Muscle of back (tissue), 13 donors: ENCODE measurements around the gene TOP1. TPM values are rescaled to one million over a fixed set of nuclear protein-coding genes. Genes with fewer than 3 reads are reported as not detected.

Experiments used
- DNase-seq, 3 donors: peaks; one replicate each; pipeline versions ENCODE4 v3.0.0 to v3.0.0-alpha.2; 2013
- long read RNA-seq, 9 donors: transcript quantifications; one replicate each; lab custom pipeline, GENCODE V29; 2026
- polyA plus RNA-seq, 10 donors: library from polyadenylated mRNA; unstranded; fragments of 120-200 nt; gene quantifications; one replicate each; pipeline ENCODE4 v1.2.1, GENCODE V29; 2013; ENCODE audit not compliant: insufficient read length in 10 of 10

The TOP1 gene
- polyA plus RNA-seq: 10 to 100 TPM; 49.4 to 70.1 (median 55.7) TPM
- long read RNA-seq, donor 1, partial matches to known transcripts: 68 of 72 reads
- long read RNA-seq, donor 1, other reads (novel, unspliced or antisense): 0 of 72 reads
- long read RNA-seq, donor 2, partial matches to known transcripts: 13 of 15 reads
- long read RNA-seq, donor 2, other reads (novel, unspliced or antisense): 0 of 15 reads
- long read RNA-seq, donor 3: 0 reads
- long read RNA-seq, donor 4, partial matches to known transcripts: 53 of 57 reads
- long read RNA-seq, donor 4, other reads (novel, unspliced or antisense): 0 of 57 reads
- long read RNA-seq, donor 5, partial matches to known transcripts: 30 of 31 reads
- long read RNA-seq, donor 5, other reads (novel, unspliced or antisense): 0 of 31 reads
- long read RNA-seq, donor 6, partial matches to known transcripts: 56 of 59 reads
- long read RNA-seq, donor 6, other reads (novel, unspliced or antisense): 0 of 59 reads
- long read RNA-seq, donor 7, partial matches to known transcripts: 33 of 33 reads
- long read RNA-seq, donor 7, other reads (novel, unspliced or antisense): 0 of 33 reads
- long read RNA-seq, donor 8, partial matches to known transcripts: 38 of 39 reads
- long read RNA-seq, donor 8, other reads (novel, unspliced or antisense): 0 of 39 reads
- long read RNA-seq, donor 9: 0 reads

DNA sequence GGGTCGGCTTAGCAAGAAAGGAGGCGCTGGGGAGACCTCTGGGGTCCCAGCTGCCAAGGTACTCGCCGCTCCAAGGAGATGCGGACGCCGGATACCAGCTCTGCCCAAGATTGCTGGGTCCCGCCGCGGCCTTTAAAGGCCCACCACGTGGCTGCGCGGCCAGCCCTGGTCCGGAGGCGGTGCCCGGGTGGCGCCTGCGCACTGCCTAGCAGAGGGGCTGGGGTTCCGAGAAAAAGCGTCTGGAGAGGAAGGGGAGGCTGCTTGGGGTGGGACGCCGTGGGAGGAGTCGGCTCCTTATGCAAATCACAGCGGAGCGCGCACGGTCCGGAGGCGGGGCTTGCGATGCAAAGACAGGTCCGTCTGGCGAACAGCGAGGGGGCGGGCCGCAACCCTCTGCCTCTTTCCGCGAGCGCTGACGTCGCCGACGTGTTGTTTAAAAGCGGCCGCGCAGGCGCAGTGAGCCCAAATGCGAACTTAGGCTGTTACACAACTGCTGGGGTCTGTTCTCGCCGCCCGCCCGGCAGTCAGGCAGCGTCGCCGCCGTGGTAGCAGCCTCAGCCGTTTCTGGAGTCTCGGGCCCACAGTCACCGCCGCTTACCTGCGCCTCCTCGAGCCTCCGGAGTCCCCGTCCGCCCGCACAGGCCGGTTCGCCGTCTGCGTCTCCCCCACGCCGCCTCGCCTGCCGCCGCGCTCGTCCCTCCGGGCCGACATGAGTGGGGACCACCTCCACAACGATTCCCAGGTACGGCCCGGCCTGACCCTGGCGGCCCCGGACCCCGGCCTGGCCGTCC, at the start of gene TOP1:
TSS of gene TOP1 (plus strand) at position 464 of the 791 bp plus-strand sequence. CDS start at position 710, 246 bp downstream.
- peak; percentile 100 for DNase-seq

DNA sequence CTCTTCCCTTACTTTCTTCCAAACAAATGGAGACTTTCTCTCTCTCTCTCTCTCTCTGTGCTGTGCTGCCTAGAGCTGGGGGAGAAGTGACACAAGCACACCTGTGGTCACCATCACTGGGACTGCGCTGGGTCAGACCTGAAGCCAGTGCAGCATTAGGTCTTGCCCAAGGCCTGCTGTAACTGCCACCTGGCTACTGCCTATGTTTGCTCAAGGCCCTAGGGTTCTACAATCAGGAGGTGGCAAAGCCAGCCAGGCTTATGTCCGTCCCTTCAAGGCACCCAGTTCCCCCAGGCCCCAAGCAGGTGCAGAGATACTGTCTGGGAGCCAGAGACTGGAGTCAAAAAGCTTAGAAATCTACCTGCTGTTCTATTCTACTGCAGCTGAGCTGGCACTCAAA, 49.4 kb upstream of the TOP1 start:
- DNase-seq: no peak

- no peak for DNase-seq
Measured at GRCh38 chr20:40980106-40980827, 48.4 kb upstream of the TOP1 start.

DNA sequence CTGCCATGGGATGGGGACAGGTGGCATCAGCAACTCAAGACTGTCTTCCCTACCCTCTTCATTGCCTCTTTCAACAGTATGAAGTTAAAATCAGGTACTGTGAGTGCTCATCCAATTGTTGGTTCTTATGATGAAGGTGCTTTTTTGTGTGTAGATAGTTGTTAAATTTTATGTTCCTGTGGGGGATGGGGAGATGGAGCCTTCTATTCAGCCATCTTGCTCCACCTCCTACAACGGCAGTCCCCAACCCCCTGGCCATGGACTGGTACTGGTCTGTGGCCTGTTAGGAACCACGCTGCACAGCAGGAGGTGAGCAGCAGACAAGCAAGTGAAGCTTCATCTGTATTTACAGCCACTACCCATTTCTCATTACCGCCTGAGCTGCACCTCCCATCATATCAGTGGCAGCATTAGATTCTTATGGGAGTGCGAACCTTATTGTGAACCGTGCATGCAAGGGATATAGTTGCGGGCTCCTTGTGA, 47.8 kb upstream of the TOP1 start:
- no peak for DNase-seq

GRCh38 chr20:40982415-40983145, 46.0 kb upstream of the TOP1 start:
- no peak for DNase-seq

DNA sequence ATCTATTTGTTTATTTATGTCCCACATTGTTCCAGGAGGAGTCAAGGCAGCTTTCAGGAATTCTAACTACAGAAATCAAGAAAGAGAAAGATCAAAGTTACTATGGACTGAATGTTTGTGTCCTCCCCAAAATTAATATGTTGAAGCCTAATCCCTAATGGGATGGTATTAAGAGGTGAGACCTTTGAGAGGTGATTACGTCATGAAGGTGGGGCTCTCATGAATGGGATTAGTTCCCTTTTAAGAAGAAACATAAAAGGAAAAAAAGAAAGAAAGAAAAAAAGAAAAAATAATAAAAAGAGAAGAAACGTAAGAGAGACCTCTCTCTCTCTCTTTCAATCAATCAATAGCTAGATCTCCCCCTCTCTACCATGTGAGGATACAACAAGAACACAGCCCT, 44.7 kb upstream of the TOP1 start:
- DNase-seq: no peak

- DNase-seq: no peak
Measured at GRCh38 chr20:40984496-40984895, 44.1 kb upstream of the TOP1 start.

DNA sequence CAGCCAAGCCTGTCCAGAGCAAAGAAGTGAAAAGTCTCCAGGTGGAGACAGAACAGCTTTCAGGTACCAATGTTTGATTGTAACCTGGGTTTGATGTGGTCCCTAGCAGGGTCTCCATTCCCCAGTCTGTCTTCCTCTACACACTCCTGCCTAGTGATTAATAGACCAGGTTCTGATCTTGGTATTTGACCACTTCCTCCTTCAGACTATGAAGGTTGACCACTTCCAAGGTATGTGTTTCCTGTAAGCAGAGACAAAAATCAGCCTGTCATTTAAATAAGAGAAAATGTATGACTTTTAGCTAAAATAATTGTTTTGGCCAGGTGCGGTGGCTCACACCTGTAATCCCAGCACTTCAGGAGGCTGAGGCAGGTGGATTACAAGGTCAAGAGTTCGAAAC, 41.8 kb upstream of the TOP1 start:
- DNase-seq: no peak

DNA sequence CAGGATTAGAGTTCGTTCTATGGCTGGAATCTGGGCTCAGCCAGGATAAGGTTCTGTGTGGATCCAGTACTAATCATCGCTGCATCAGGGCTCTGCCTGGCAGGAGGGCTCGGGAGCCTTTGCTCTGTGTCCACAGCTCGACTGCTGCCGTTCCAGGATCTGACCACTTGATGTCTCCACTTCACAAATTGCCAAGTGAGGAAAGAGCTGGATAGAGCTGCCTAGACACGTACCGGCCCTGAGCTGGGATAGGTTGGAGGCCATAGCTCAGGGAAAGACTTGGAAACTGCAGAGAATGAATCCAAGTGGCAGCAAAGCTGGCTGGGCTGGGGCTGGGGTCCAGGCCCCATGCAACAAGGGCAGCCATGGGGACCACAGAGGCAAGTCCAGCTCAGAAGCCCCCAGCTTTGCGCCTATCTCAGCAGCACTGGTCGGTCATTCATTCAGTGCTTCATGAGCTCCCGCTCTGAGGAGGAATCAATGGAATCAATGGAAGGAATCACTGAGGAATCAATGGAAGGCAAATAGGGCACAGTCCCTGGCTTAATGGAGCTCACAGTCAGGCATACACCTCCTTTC, 38.0 kb upstream of the TOP1 start:
- peak; percentile 77 to 87 (median 80) for DNase-seq

DNA sequence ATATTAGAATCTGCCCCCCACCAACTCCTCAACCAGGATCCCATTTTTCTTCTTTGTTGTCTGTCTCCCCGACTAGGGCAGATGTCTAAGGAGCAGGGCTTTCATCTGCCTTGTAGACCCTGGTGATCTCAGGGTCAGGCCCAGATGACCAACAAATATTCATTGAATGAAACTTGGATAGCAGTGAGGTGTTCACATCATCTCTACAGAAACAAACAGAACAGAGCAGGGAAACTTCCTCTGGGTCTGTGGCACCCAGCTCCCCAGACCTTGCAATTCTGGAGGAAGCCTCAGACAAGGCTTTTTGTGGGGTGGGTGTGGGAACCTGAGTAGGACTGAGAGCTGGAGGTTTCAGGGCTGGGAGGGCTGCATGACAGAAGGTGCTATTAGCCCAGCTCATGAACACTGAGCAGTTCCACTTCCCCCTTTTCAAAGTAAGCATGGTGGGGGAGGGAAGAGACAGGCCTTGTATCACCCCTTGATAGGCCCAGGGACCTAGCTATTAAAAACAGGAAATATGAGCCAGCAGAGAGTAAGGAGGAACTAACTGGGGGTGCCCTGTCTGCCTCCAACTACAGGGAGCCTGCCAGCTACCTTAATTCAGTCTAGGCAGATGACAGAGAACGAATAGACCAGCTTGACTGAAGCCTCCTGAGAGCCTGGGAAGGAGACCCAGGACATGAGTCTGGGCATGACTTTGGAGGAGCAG, 37.3 kb upstream of the TOP1 start:
- peak in 1 of 3 donors; percentile 45 for DNase-seq

DNA sequence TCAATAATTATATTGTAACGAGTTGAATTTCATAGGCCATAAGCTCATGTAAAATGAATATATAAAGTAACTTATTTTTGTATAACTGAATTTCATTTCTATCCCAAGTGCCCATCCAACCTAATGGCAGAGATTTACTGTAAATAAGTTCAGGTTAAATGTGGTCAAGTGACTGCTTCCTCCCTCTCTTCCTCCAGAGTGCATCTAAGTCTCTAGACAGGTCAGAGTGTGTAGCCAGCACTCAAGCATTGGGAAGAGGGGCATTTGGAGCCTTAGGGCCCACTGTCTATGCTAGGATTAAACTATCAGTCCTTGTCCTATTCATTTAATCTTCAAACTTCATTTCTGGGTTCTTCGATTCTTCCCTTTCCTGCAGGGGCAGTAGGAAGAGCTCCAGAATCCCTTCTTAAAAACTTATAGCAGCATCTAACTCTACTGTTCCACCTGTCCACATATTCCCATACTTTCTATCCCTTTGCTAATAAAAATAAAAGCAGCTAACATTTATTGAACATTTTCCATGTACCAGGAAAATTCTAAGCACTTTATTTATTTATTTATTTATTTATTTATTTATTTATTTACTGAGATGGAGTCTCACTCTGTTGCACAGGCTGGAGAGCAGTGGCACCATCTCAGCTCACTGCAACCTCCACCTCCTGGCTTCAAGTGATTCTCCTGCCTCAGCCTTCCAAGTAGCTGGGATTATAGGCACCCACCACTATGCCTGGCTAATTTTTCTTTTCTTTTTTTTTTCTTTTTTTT, 36.1 kb upstream of the TOP1 start:
- no peak for DNase-seq

GRCh38 chr20:40993794-40994540, 34.7 kb upstream of the TOP1 start:
- DNase-seq: no peak

GRCh38 chr20:40996326-40996725, 32.3 kb upstream of the TOP1 start:
- no peak for DNase-seq

GRCh38 chr20:40997116-40997515, 31.5 kb upstream of the TOP1 start:
- DNase-seq: no peak

DNA sequence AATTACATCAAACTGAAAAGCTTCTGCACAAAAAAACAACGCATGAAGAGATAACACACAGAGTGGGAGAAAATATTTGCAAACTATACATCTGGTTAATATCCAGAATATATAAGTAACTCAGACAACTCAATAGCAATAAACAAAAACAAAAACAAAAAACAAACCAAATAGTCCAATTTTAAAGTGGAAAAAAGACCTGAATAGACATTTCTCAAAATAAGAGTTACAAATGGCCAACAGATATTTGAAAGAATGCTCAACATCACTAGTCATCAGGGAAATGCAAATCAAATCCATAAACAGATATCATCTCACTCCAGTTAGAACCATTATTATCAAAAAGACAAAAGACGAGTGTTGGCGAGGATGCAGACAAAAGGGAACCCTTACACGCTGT, 28.8 kb upstream of the TOP1 start:
- DNase-seq: no peak

GRCh38 chr20:41000628-41001027, 28.0 kb upstream of the TOP1 start:
- no peak for DNase-seq

DNA sequence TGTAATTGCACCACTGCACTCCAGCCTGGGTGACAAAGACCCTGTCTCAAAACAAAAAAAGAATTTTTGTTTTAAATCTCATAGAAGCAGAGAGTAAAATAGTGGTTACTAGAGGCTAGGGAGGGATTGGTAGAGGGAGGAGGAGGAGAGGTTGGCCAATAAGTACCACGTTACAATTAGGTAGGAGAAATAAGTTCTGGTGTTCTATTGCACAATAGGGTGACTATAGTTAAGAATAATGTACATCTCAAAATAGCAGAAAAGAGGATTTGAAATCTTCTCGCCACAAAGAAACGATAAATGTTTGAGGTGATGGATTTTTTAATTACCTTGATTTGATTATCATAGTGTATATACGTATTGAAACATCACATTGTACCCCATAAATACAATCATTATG, 27.1 kb upstream of the TOP1 start:
- no peak for DNase-seq

- DNase-seq: no peak
Measured at GRCh38 chr20:41002842-41003142, 25.8 kb upstream of the TOP1 start.
